Activated CD8-positive, alpha-beta memory T cell treated with anti-CD3 and anti-CD28 coated beads for 48 hours (primary cell): ENCODE results near the gene SRGAP1.
"Not testable (repeated sequence)": the region's sequence is repeated elsewhere in the genome, so short reads cannot be mapped to it uniquely, and the experiment has no call there.

Source experiments
- DNase-seq, 3 experiments: peaks; one replicate each; pipeline ENCODE4 v3.0.0-alpha.2; 2020; ENCODE audit warnings: low read depth in 2 of 3, low spot score in 2 of 3

SRGAP1 gene

DNA sequence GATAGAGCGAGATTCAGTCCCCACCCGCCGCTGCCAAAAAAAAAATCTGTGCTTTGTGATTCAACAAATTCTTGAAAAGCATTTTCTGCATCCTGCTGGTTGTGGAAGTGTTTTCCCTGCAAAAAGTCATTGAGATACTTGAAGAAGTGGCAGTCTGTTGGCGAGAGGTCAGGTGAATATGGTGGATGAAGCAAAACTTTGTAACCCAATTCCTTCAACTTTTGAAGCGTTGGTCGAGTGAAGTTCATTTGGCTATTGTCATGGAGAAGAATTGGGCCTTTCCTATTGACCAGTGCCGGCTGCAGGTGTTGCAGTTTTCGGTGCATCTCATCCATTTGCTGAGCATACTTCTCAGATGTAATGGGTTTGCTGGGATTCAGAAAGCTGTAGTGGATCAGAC, 20.9 kb downstream of the SRGAP1 start:
- no peak for DNase-seq

DNA sequence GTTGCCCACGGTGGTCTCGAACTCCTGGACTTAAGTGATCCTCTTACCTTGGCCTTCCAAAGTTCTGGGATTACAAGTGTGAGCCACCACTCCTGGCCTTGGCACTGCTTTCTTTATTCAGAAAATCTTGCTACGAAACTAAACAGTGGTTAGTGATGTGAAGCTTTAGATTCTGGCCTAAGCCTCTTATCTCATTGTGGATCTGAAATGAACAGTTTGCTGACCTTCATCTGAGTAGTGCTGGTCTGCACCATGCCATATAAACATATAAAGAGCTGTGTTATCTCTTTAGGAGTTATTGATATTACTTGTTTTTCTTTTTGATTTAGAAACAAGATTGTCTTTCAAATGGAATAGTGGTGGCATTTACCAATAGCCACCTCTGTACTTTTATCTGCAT, 22.6 kb downstream of the SRGAP1 start:
- no peak for DNase-seq

DNA sequence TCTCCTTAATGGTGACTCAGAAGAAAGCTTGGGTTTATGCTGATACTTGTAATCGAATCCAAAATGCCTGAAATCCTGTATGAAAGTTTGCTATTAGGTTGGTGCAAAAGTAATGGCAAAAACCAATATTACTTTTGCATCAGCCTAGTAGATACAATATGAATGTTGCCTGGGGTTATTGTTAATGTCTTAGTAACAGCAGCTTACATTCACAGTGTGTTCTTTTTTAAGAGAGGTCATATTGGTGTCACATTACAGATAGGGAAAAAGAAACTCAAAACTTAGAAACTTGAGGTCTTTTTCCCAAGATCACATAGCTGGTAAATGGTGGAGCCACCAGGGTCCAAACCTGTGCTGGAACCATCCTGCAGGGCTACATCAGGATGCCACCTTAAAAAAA, 25.2 kb downstream of the SRGAP1 start:
- DNase-seq = no peak

DNA sequence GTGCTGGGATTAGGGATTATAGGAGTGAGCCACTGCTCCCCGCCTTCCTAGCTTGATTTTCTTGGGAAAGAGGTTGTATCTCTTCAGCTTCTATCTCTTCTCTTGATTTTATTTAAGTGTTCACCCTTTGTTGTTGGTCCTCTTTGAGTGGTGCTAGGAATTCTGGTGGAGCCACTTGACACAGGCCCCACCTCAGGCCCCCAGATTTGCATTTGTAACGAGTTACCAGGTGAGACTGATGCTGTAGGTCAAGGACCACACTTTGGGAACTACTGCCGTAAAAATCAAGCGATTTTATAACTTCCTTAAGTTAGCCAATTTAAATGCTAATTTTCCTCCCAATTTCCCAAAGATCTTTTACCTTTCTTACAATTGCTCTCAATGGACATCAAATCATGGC, 26.3 kb downstream of the SRGAP1 start:
- DNase-seq = no peak

DNA sequence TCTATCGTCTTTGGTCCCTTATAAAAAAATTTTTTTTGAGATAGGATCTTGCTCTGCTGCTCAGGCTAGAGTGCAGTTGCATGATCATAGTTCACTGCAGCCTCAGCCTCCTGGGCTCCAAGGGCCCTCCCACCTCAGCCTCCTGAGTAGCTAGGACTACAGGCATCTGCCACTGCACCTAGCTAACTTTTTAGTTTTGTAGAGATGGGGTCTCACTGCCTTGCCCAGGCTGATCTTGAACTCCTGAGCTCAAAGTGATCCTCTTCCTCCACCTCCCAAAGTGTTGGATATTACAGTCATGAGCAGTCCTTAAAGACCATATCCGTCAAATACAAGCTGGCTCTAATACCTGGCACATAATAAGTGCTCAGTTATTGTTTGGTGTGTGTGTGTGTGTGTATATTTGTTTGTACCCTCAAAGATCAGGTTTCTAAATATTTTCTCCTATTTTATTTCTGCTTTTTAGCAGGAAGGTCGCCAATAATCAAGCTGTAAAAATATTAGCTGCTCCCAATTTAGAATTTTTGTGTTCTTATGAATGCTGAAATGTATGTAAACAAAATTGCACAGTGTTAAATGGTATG, 30.5 kb downstream of the SRGAP1 start:
- no peak for DNase-seq

DNA sequence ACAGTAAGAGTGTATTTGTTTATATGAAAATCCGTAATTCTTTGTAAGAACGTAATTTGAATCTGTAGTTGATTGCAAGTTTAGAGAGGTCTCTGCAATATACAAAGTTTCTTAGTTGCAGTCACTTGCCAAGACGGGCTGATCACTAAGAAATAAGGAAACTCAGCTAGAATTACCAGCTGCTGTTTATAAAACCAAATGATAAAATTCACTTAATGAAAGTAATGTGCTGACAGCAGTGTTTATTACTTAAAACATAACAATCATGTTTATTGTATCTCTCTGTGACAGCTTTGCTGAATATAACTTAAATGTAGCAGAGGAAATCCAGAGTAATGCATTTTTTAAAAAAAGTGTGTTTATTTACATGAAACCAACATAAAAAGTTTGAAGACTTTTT, 31.2 kb downstream of the SRGAP1 start:
- no peak for DNase-seq

DNA sequence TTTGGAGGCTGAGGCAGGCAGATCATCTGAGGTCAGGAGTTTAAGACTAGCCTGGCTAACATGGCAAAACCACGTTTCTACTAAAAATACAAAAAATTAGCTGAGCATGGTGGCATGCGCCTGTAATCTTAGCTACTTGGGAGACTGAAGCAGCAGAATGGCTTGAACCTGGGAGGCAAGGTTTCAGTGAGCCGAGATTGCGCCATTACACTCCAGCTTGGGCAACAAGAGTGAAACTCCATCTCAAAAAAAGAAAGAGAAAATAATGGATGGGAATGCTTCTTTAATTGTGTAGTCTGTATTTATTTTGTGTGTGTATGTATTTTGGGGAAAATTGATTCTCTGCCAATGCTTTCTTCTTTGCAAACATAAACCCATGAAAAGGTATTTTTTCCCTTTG, 32.5 kb downstream of the SRGAP1 start:
- DNase-seq = no peak

DNA sequence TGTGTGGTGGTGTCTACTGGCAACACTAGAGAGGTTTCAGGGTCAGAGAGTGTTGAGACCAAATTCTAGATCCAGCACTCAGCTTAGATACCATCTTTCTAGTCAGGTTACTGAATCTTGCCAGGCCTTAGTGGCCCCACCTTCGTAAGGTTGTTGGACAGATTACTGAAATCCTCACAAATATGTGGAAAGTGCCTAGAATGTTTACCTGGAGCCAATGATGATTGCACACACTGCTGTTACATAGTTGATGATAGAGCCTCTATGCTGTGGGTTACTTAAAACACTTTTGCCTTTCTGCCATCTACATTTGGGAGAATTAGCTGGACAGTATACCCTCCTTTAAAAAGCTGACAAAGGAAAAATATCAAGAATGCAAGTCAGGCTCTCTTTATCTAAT, 33.2 kb downstream of the SRGAP1 start:
- no peak for DNase-seq

DNA sequence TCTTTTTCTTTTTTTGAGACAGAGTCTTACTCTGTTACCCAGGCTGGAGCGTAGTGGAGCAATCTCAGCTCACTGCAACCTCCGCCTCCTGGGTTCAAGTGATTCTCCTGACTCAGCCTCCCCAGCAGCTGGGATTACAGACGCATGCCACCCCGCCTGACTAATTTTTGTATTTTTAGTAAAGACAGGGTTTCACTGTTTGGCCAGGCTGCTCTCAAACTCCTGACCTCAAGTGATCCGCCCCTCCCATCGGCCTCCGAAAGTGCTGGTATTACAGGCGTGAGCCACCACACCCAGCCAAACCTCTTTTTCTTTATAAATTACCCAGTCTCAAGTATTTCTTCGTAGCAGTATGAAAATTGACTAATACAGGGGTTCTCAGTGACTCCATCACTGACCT, 35.7 kb downstream of the SRGAP1 start:
- DNase-seq = not testable (repeated sequence)

DNA sequence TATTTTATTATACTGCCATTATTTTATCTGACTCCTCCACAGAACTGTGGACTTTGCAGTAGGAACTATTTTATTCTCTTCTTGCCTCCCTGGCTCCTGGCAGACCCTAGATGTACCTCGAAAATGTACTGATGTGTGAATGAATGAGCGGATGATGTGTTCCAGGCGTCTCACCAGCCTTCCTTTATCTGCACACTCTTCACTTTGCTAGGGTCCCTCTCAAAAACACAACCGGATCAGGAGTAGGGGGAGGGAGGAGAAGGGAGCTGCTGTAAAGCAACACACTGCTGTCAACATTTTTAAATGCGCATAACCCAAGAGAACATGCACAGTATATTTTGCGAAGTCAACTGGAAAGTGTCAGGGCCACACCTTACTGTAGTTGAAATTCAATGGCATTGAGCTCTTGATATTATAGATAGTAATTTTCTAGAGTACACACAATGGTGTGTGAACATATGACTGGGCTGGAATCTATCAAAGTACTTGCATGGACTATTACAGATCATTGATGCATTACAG, 36.3 kb downstream of the SRGAP1 start:
- DNase-seq = no peak

DNA sequence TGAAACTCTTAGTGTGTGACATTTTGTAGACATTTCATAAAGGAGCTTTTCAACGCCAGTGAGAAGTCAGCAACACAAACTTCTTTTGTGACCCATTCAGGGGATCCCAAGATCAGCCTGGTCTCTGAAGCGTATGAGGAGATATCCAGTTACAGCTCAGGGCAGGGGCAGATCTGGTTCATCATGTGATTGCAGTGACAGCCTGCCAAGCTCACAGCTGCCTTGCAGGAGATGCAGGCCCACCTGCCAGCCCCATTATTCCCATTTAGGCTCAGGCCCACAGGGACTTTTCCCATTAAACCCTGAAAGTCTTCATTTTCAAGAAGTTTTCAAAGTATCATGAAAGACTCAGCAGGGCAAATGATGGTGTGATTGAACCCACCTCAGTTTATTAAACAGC, 38.3 kb downstream of the SRGAP1 start:
- no peak for DNase-seq

DNA sequence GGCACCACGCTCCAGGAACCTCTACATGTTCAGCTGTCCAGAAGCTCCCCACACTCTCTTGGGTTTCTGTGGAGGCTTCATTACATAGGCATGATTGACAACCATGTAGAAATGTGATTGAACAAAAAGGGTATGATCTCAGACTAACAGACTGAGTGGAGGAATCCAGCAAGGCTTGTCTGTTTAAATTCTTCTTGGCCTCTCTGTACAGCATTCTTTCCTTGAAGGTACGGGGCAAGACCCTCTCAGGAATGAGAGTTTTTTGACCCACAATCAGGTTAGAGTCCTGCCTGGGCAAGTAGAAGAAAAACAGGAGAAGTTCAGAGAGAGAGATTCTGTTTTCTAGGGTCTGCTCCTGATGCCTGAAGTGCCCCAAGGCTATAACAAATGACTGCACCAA, 40.9 kb downstream of the SRGAP1 start:
- DNase-seq = no peak

DNA sequence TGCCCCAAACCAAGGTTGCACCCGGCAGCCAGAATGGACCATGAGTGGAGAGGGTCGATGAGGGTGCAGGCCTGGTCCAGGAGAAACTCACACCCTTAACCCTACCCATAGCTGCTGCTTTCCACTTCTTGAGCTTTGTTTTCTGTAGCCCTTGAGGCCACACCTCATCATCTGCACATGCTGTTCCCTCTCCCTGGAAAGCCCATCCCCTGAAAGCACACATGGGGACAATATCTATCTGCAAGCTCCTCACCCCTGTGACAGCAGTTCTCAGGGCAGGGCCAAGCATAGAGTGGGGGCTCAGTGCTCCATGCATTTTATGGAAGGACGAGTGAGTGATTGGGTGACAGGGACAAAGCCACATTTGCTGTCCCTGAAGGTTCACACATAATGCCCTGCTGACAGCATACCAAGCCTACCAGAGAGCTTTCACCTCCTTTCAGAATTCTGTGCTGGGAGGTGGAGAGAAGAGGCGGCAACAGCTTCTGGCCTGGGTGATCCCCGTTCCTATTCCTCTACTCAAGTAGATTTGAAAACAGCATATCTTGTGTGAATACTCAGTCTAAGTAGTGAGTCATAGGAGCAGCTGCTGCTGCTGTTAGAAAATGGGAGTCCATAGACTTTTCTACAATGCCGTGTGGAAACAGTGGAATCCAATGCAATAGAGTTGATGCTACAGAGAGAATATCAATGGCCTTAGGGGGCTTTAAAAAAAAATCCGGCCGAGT, 44.6 kb downstream of the SRGAP1 start:
- no peak for DNase-seq

DNA sequence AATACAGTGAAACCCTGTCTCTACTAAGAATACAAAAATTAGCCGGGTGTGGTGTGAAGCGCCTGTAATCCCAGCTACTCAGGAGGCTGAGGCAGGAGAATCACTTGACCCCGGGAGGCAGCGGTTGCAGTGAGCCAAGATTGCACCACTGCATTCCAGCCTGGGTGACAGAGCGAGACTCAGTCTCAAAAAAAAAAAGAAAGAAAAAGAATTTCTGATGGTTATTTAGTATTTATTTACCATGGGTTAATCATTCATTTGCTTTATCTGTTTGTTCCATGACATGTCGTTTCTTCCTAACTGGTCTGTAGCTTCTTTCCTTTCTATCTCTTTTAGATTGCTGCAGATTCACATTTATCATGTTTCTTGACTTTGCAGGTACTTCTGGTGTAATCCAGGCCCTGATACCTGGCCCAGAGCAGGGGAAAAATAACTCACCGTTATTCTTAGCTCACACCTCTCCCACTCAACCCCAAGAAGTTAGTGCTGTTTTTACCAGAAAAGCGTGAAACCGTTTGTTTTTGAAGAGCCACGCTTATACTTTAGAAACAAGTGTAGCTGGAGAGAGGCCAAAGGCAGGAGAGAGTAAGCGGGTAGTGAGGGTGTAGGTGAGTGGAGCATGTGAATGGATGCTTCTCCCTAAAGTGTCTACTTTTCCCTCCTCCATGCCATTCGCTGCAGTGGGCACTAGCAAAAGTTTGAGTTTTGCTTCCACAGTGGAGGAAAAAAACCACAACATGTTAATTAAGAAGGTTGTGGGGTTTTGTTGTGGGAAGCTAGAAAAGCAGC, 45.4 kb downstream of the SRGAP1 start:
- no peak for DNase-seq

DNA sequence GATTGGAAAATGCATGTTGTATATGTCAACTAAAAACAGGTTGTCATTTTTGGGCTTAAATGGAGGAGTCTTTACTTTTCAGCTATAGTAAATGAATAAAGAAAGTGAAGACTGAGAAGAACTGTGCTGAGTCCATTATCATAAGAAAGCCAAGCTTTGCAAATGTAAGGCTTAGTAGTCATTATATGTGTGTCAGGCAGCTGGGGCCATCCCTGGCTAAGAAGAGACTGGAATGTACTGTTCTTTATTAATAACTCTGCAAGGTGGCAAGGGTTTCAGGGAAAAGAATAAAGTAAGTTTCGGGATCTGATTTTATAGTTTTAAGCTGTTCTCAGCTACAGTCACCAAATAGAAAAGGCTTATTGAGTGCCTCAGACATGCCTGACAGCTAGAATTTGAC, 48.7 kb downstream of the SRGAP1 start:
- no peak for DNase-seq

DNA sequence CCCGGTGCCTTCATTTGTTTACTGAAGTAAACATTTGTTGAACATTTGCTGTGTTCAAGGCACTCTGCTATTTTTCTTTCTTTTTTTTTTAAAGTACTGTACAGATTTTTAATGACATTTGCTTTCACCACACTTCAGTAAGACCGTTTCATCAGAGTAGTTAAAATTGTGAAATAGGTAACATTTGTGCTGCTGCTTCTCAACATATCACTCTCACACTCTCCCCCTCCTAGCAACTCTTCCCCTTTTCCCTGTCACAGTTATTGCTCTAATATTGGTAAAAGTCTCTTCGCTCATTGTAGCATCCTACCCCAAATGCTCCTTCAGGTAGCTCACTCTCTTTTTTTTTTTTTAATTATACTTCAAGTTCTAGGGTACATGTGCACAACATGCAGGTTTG, 49.6 kb downstream of the SRGAP1 start:
- DNase-seq = no peak

DNA sequence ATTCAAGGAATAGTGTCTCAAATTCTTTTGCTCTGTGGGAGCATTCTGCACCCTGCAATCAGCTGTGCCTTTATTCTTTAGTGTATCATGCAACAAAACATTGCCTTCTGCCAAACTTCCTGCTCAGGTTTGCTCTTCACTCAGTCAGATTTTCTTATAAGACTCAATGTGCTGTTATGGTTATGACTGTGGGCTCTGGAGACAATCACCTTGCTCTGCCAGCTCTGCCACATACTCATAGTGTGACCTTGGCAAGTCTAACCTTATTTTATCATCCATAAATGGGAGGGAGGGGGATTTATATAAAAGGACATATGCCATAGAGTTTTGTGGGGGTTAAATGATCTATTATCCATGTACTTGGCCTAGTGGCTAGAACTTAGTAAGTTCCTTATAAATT, 51.3 kb downstream of the SRGAP1 start:
- no peak for DNase-seq

DNA sequence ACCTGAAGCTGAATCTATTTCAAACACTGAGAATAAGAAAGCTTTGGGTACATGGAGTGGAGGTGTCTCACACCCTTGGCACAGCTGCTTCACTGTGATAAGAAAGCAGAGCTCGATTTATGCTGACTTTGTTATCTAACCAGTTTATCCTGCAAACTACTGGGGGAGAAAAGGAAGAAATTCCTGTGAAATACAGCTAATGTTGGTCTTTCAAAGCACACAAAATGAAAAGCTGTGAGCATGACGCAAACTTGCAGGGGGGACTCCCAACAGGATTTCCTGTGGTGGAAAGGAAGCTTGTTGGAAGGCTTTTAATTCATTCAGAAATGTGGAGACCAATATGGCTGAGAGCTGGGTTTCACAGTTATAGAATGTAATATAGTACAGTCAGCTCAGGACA, 53.4 kb downstream of the SRGAP1 start:
- DNase-seq = no peak

DNA sequence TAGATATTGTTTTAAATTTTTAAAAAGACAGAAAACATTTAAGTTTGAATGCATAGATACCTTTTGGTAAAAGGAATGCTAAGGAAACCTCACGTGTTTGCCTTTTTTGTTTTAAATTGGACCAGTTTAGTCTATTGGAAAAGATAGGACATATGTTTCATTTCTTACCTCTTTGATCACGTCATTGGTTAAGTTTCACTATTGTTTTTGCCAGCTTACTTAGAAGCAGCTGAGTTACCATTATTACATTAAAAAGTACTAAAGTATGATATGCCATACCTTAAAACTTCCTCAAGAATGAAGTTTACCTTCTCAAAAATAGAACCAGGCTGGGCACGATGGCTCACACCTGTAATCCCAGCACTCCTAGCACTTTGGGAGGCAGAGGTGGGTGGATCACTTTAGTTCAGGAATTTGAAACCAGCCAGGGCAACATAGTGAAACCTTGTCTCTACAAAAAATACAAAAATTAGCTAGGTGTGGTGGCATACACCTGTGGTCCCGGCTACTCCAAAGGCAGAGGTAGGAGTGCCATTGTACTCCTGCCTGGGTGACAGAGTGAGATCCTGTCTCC, 54.4 kb downstream of the SRGAP1 start:
- no peak for DNase-seq

DNA sequence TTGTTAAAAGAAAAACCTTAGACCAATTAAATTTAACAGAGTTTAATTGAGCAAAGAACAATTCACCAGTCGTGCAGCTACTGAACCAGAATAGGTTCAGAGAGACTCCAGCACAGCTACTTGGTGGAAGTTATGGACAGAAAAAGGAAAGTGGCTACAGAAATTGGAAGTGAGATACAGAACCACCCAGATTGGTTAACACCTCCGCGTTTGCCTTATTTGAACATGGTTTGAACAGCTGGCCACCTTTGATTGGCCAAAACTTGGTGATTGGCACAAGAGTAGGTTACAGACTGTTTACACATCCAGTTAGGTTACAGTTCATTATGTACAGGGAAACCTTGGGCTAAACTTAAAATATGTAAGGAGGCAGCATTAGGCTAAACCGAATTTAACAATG, 54.9 kb downstream of the SRGAP1 start:
- DNase-seq = no peak

DNA sequence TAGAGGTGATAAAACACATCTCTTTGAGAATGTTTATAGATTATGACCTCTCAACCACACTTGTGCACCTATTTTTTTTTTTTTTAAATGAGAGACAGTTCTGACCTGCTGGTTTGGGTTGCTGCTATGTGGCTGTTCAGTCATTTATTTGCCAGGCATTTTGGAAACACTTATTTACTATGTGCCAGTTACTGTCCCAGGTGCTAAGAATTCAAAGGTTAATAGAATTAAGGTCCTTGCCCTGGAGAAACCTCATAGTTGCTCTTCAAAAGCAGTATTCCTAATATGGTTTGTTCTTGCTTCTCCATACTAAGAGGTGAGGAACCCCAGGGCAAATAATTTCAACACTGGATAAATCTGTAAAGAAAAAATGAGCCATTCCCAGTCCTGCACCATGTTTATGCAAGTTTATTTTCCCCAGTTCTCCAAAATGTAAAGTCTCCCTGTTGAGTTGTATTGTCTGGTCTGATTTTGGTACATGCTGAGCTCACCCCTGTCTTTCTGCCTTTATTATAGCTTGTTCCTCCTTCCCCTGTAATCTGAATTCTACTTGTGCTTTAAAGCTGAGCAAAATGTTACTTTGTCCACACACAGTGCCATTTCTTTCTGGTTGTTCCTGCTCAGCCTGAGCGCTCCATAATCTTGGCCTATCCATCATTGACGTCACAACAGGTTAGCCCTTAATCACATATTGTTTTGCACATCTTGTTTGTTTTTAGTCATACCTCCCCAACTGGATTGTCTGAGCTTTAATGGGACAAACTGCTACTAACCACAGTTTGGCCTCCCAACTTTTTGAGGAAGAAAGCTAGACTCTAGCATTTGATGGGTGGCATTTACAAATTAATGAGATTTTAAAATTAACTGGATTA, 56.7 kb downstream of the SRGAP1 start:
- DNase-seq = no peak
